Thyroid gland (tissue), 4 donors: ENCODE data around the gene TEX11.
"Not testable (repeated sequence)": the region's sequence is repeated elsewhere in the genome, so short reads cannot be mapped to it uniquely, and the experiment has no call there.

ENCODE experiments used
- POLR2A ChIP-seq, 2 donors: fragments of 450-650 bp; IDR thresholded peaks; one replicate each; pipeline ENCODE4 v1.6.1; 2017; ENCODE audit warnings: antibody characterized with exemption in 2 of 2, mild to moderate bottlenecking in 2 of 2, moderate library complexity in 1 of 2
- TF ChIP-seq, protein P1 (sequence below), 6 experiments: fragments of 200-600 bp in 3 of 6; fragments of 450-650 bp in 3 of 6; sonication (generic) in 3 of 6; IDR thresholded peaks; one replicate each; pipeline ENCODE4 v1.5.1; 2016 to 2019; ENCODE audit warnings: antibody characterized with exemption in 6 of 6, mild to moderate bottlenecking in 2 of 6, inconsistent platforms in 1 of 6, moderate library complexity in 1 of 6

DNA sequence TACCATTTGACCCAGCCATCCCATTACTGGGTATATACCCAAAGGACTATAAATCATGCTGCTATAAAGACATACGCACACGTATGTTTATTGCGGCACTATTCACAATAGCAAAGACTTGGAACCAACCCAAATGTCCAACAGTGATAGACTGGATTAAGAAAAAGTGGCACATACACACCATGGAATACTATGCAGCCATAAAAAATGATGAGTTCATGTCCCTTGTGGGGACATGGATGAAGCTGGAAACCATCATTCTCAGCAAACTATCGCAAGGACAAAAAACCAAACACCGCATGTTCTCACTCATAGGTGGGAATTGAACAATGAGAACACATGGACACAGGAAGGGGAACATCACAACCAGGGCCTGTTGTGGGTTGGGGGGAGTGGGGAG, 174.7 kb downstream of the TEX11 start:
- TF ChIP-seq, protein P1, sequence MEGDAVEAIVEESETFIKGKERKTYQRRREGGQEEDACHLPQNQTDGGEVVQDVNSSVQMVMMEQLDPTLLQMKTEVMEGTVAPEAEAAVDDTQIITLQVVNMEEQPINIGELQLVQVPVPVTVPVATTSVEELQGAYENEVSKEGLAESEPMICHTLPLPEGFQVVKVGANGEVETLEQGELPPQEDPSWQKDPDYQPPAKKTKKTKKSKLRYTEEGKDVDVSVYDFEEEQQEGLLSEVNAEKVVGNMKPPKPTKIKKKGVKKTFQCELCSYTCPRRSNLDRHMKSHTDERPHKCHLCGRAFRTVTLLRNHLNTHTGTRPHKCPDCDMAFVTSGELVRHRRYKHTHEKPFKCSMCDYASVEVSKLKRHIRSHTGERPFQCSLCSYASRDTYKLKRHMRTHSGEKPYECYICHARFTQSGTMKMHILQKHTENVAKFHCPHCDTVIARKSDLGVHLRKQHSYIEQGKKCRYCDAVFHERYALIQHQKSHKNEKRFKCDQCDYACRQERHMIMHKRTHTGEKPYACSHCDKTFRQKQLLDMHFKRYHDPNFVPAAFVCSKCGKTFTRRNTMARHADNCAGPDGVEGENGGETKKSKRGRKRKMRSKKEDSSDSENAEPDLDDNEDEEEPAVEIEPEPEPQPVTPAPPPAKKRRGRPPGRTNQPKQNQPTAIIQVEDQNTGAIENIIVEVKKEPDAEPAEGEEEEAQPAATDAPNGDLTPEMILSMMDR (IDR thresholded peaks at IDR 0.05) = not testable (repeated sequence)
- not testable (repeated sequence) for TF ChIP-seq POLR2A (IDR thresholded peaks at IDR 0.05)
